Measurements from ENCODE around the gene EIF4G3. TPM values are rescaled to one million over a fixed set of nuclear protein-coding genes. Genes with fewer than 3 reads are reported as not detected.

The EIF4G3 gene
- total RNA-seq, 1 experiment from 2014 or later: 39.9 TPM

DNA sequence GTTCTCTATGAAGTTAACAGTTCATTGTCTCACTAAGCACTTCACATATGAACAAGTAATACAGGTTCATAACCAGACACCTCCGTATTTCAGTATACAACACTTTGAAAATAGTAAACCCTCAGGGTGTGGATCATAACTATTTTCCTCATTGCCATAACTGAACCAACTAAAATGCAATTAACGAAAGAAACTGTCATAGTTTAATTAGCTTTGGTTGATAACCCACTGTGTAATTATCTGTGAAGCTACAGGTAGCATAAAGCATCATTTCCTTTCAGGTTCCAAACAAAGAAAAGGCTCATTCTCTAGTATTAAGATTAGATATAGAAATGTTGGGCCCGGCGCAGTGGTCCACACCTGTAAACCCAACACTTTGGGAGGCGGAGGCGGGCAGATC is 58.5 kb downstream of the EIF4G3 start:
- Mint-ChIP-seq H3K4me1 (ENCODE audit: low read depth, unreplicated experiment) (no peaks in the 10 kb centered on the region), H3K9me3 (ENCODE audit: low read depth, unreplicated experiment) (no peaks in the 10 kb centered on the region), H3K27me3 (ENCODE audit: unreplicated experiment) (no peaks in the 10 kb centered on the region), H3K4me3 (ENCODE audit: low read depth, unreplicated experiment) (no peak overlapping the region), H3K27ac (ENCODE audit: unreplicated experiment) (no peak overlapping the region), H3K36me3 (ENCODE audit: insufficient read depth, unreplicated experiment) (no peaks in the 10 kb centered on the region)
- CTCF ChIA-PET: interaction anchor here (0.7 kb wide), 1 partner anchor 994 kb away, joined by 6 read pairs; no protein-coding TSS in a partner anchor
- intact Hi-C loops (cut with micrococcal nuclease; ENCODE audit: unreplicated experiment): no loop called here
- no peak for DNase-seq
- no peak for TF ChIP-seq CTCF (IDR thresholded peaks at IDR 0.05; ENCODE audit: unreplicated experiment)
- BruUV-seq (replicated peaks): no TSS peak

GRCh38 chr1:21117597-21118001 is 59.1 kb downstream of the EIF4G3 start:
- Mint-ChIP-seq H3K27ac (ENCODE audit: unreplicated experiment) (no peak overlapping the region), H3K4me1 (ENCODE audit: low read depth, unreplicated experiment) (no peaks in the 10 kb centered on the region), H3K9me3 (ENCODE audit: low read depth, unreplicated experiment) (no peaks in the 10 kb centered on the region), H3K4me3 (ENCODE audit: low read depth, unreplicated experiment) (no peak overlapping the region), H3K27me3 (ENCODE audit: unreplicated experiment) (no peaks in the 10 kb centered on the region), H3K36me3 (ENCODE audit: insufficient read depth, unreplicated experiment) (no peaks in the 10 kb centered on the region)
- BruUV-seq (replicated peaks): no TSS peak
- intact Hi-C loops (cut with micrococcal nuclease; ENCODE audit: unreplicated experiment): no loop called here
- no peak for TF ChIP-seq CTCF (IDR thresholded peaks at IDR 0.05; ENCODE audit: unreplicated experiment)
- CTCF ChIA-PET: no interaction called here
- DNase-seq: no peak

DNA sequence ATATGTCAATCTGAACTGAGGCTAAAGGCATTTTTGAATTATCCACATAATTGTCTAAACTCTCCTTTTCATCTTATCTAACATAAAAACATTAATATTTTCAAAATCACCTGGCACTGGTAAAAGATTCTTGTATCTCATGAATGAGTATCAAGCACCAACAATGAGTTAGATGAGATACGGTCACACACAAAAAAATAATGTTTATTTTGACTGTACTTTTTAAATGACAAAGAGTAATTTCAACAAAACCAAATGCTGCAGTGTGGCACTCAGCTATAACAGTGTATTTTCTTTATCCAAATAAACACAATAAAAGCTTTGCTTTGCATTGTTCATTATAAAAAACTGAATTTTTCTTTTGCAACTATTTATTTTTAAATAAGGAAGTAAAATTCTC is 59.5 kb downstream of the EIF4G3 start:
- no peak for TF ChIP-seq CTCF (IDR thresholded peaks at IDR 0.05; ENCODE audit: unreplicated experiment)
- Mint-ChIP-seq H3K27ac (ENCODE audit: unreplicated experiment) (no peak overlapping the region), H3K4me1 (ENCODE audit: low read depth, unreplicated experiment) (no peaks in the 10 kb centered on the region), H3K9me3 (ENCODE audit: low read depth, unreplicated experiment) (no peaks in the 10 kb centered on the region), H3K4me3 (ENCODE audit: low read depth, unreplicated experiment) (no peak overlapping the region), H3K27me3 (ENCODE audit: unreplicated experiment) (no peaks in the 10 kb centered on the region), H3K36me3 (ENCODE audit: insufficient read depth, unreplicated experiment) (no peaks in the 10 kb centered on the region)
- BruUV-seq (replicated peaks): no TSS peak
- intact Hi-C loops (cut with micrococcal nuclease; ENCODE audit: unreplicated experiment): no loop called here
- DNase-seq: no peak
- CTCF ChIA-PET: no interaction called here

- intact Hi-C loops (cut with micrococcal nuclease; ENCODE audit: unreplicated experiment): no loop called here
- Mint-ChIP-seq H3K27ac (ENCODE audit: unreplicated experiment) (no peak overlapping the region), H3K9me3 (ENCODE audit: low read depth, unreplicated experiment) (no peaks in the 10 kb centered on the region), H3K27me3 (ENCODE audit: unreplicated experiment) (no peaks in the 10 kb centered on the region), H3K4me1 (ENCODE audit: low read depth, unreplicated experiment) (no peaks in the 10 kb centered on the region), H3K4me3 (ENCODE audit: low read depth, unreplicated experiment) (no peak overlapping the region), H3K36me3 (ENCODE audit: insufficient read depth, unreplicated experiment) (no peaks in the 10 kb centered on the region)
- CTCF ChIA-PET: no interaction called here
- no peak for TF ChIP-seq CTCF (IDR thresholded peaks at IDR 0.05; ENCODE audit: unreplicated experiment)
- no peak for DNase-seq
- no TSS peak for BruUV-seq (replicated peaks)
Measured at GRCh38 chr1:21115098-21115760, 61.5 kb downstream of the EIF4G3 start.
